ENCODE data around the gene ATP2C2. TPM values are rescaled to one million over a fixed set of nuclear protein-coding genes. Genes with fewer than 3 reads are reported as not detected.

Gene ATP2C2
- total and polyA plus RNA-seq, 2 donors (not counting 1 experiment from before 2014, with no cell fraction given), result not detected

GRCh38 chr16:84461029-84461412 is 92.7 kb downstream of the ATP2C2 start:
- Histone ChIP-seq H3K27ac (ENCODE audit: low read length in 2 of 2) (no peak overlapping the region), H2AFZ (ENCODE audit: insufficient read depth, low read depth, low read length, poor library complexity, severe bottlenecking) (no peak overlapping the region), H3K4me3 (ENCODE audit: control extremely low read depth in 1 of 5, extremely low read depth in 1 of 5, insufficient read depth in 1 of 5, low read depth in 2 of 5, low read length in 4 of 5) (no peak overlapping the region), H3K4me2 (replicated peaks; ENCODE audit: low read depth, low read length, poor library complexity, severe bottlenecking) (no peak overlapping the region), H4K20me1 (ENCODE audit: control insufficient read depth, insufficient read depth, low read length, poor library complexity, severe bottlenecking) (no peaks in the 10 kb centered on the region), H3K27me3 (replicated peaks in 1 of 4; ENCODE audit: control extremely low read depth in 1 of 4, control insufficient read depth in 3 of 4, insufficient read depth in 4 of 4, low read length in 3 of 4) (no peaks in the 10 kb centered on the region), H3K4me1 (ENCODE audit: control insufficient read depth in 2 of 2, insufficient read depth in 2 of 2, low read length in 2 of 2) (no peaks in the 10 kb centered on the region), H3K9ac (ENCODE audit: low read length) (no peak overlapping the region), H3K79me2 (ENCODE audit: control insufficient read depth, insufficient read depth, low read length) (no peaks in the 10 kb centered on the region), H3K36me3 (replicated peaks in 1 of 2; ENCODE audit: control extremely low read depth in 1 of 2, control insufficient read depth in 1 of 2, extremely low read depth in 1 of 2, insufficient read depth in 2 of 2, low read length in 1 of 2) (peaks cover 0 to 3% of the 10 kb centered on the region in 2 experiments), H3K9me3 (ENCODE audit: control extremely low read depth in 1 of 3, control insufficient read depth in 2 of 3, insufficient read depth in 1 of 3, low read length in 2 of 3) (peaks cover 0 to 6% (median 0%) of the 10 kb centered on the region in 3 donors)
- intact Hi-C loops (cut with micrococcal nuclease), result no loop called here
- no peak overlapping the region for H3K27ac Mint-ChIP-seq
- no peaks in the 10 kb centered on the region for H3K9me3 Mint-ChIP-seq (ENCODE audit: insufficient read depth)
- WGBS (ENCODE audit: insufficient coverage), result 89% methylated on average over 5 of the region's 8 CpGs
- CTCF ChIA-PET, result no interaction called here
- H3K27me3 Mint-ChIP-seq, result no peaks in the 10 kb centered on the region
- no peaks in the 10 kb centered on the region for H3K4me1 Mint-ChIP-seq
- no peak overlapping the region for H3K4me3 Mint-ChIP-seq
- ATAC-seq (ENCODE audit: low read depth) (no peak), DNase-seq (no peak)
- POLR2A ChIA-PET, result no interaction called here
- no peak for TF ChIP-seq CTCF (IDR thresholded peaks at IDR 0.05)
- no peak for TF ChIP-seq EZH2 (IDR thresholded peaks at IDR 0.05; ENCODE audit: borderline replicate concordance, insufficient read depth, low read depth, low read length, poor library complexity, severe bottlenecking)

- DNase-seq (no peak), ATAC-seq (ENCODE audit: low read depth) (no peak)
- Mint-ChIP-seq H3K4me1 (no peaks in the 10 kb centered on the region), H3K4me3 (no peak overlapping the region), H3K27me3 (no peaks in the 10 kb centered on the region), H3K9me3 (ENCODE audit: insufficient read depth) (peaks cover 3% of the 10 kb centered on the region), H3K27ac (no peak overlapping the region)
- Histone ChIP-seq H3K4me3 (ENCODE audit: control extremely low read depth in 1 of 5, extremely low read depth in 1 of 5, insufficient read depth in 1 of 5, low read depth in 2 of 5, low read length in 4 of 5) (no peak overlapping the region), H3K27me3 (replicated peaks in 1 of 4; ENCODE audit: control extremely low read depth in 1 of 4, control insufficient read depth in 3 of 4, insufficient read depth in 4 of 4, low read length in 3 of 4) (no peaks in the 10 kb centered on the region), H3K9me3 (ENCODE audit: control extremely low read depth in 1 of 3, control insufficient read depth in 2 of 3, insufficient read depth in 1 of 3, low read length in 2 of 3) (peaks cover 0 to 6% (median 1%) of the 10 kb centered on the region in 3 donors), H2AFZ (ENCODE audit: insufficient read depth, low read depth, low read length, poor library complexity, severe bottlenecking) (no peak overlapping the region), H3K27ac (ENCODE audit: low read length in 2 of 2) (no peak overlapping the region), H3K36me3 (replicated peaks in 1 of 2; ENCODE audit: control extremely low read depth in 1 of 2, control insufficient read depth in 1 of 2, extremely low read depth in 1 of 2, insufficient read depth in 2 of 2, low read length in 1 of 2) (peaks cover 0 to 3% of the 10 kb centered on the region in 2 experiments), H3K4me2 (replicated peaks; ENCODE audit: low read depth, low read length, poor library complexity, severe bottlenecking) (no peak overlapping the region), H3K9ac (ENCODE audit: low read length) (no peak overlapping the region), H3K79me2 (ENCODE audit: control insufficient read depth, insufficient read depth, low read length) (no peaks in the 10 kb centered on the region), H3K4me1 (ENCODE audit: control insufficient read depth in 2 of 2, insufficient read depth in 2 of 2, low read length in 2 of 2) (no peaks in the 10 kb centered on the region), H4K20me1 (ENCODE audit: control insufficient read depth, insufficient read depth, low read length, poor library complexity, severe bottlenecking) (no peaks in the 10 kb centered on the region)
- WGBS (ENCODE audit: insufficient coverage), result 91% methylated on average over 29 of the region's 30 CpGs
- TF ChIP-seq CTCF (IDR thresholded peaks at IDR 0.05) (no peak), EZH2 (IDR thresholded peaks at IDR 0.05; ENCODE audit: borderline replicate concordance, insufficient read depth, low read depth, low read length, poor library complexity, severe bottlenecking) (no peak)
- CTCF ChIA-PET, result no interaction called here
- POLR2A ChIA-PET, result no interaction called here
- intact Hi-C loops (cut with micrococcal nuclease), result no loop called here
These were observed 93.3 kb downstream of the ATP2C2 start for GRCh38 chr16:84461413-84462295.

Data from B cell (primary cell).